Heart right ventricle (tissue), 16 donors: ENCODE data around the gene CD6. TPM values are rescaled to one million over a fixed set of nuclear protein-coding genes. Genes with fewer than 3 reads are reported as not detected.

ENCODE experiments used
- ATAC-seq, 8 donors: fragments of 200-7000 bp; cut with Tn5 transposase; one replicate each; pipeline ENCODE4 v1.9.1; 2020; ENCODE audit warnings: mild to moderate bottlenecking in 8 of 8, moderate library complexity in 8 of 8, moderate number of reproducible peaks in 1 of 8
- DNase-seq, 2 donors: peaks; one replicate each; pipeline ENCODE4 v3.0.0-alpha.2; 2020
- H3K27ac ChIP-seq, 10 donors: fragments of 200-600 bp; sonication (generic) in 2 of 10; one replicate each; pipeline versions ENCODE4 v1.5.0 to v1.8.0; 2020 to 2022; ENCODE audit warnings: mild to moderate bottlenecking in 3 of 10
- H3K27me3 ChIP-seq, 7 donors: fragments of 200-600 bp; one replicate each; pipeline ENCODE4 v1.8.0; 2021 to 2022; ENCODE audit warnings: mild to moderate bottlenecking in 2 of 7
- H3K36me3 ChIP-seq, 9 donors: fragments of 200-600 bp; sonication (generic) in 1 of 9; one replicate each; pipeline versions ENCODE4 v1.5.0 to v1.8.0; 2020 to 2022; ENCODE audit warnings: mild to moderate bottlenecking in 2 of 9
- H3K4me1 ChIP-seq, 9 donors: fragments of 200-600 bp; sonication (generic) in 1 of 9; one replicate each; pipeline versions ENCODE4 v1.5.0 to v1.8.0; 2020 to 2022; ENCODE audit warnings: mild to moderate bottlenecking in 4 of 9
- H3K4me3 ChIP-seq, 10 donors: fragments of 200-600 bp; sonication (generic) in 2 of 10; one replicate each; pipeline versions ENCODE4 v1.5.0 to v1.8.0; 2020 to 2022; ENCODE audit warnings: mild to moderate bottlenecking in 7 of 10, moderate library complexity in 2 of 10
- H3K9me3 ChIP-seq, 11 donors: fragments of 200-600 bp in 10 of 11; sonication (generic) in 2 of 11; one replicate each; pipeline versions ENCODE4 v1.5.0 to v1.8.0; 2013 to 2022; ENCODE audit warnings: mild to moderate bottlenecking in 2 of 11, control low read depth in 1 of 11, moderate library complexity in 1 of 11
- CTCF ChIP-seq, 9 donors: fragments of 200-600 bp; sonication (generic) in 2 of 9; IDR thresholded peaks; one replicate each; pipeline versions ENCODE4 v1.5.0 to v1.8.0; 2021 to 2022; ENCODE audit warnings: antibody characterized with exemption in 9 of 9, mild to moderate bottlenecking in 5 of 9, moderate library complexity in 1 of 9
- WGBS, 2 donors: extraction: QIAGEN DNeasy Blood & Tissue Kit; methylation state at CpG; one replicate each; pipeline ENCODE4 v1.1.7; 2013; ENCODE audit warnings: inconsistent platforms in 1 of 2; 5-methylcytosine and 5-hydroxymethylcytosine counted together
- intact Hi-C, 10 donors: fragments of 100-400 bp; cut with DNase I; formaldehyde crosslinking; loops; one replicate each; pipeline versions ENCODE4 v1.11.1 to v1.14.2; 2022
- polyA plus RNA-seq, 2 donors: library from polyadenylated mRNA; stranded (reverse); fragments of 200-250 nt; gene quantifications; one replicate each; pipeline ENCODE4 v1.2.3, GENCODE V29; 2013
- total RNA-seq, 10 donors: library from RNA; stranded (reverse); fragmentation: NEBNext Ultra II Directional in 3 of 10; extraction: Animal tissue kit (Norgen Biotek cat#: 25700) in 3 of 10; gene quantifications; one replicate each; pipeline versions ENCODE4 v1.2.1 to v1.2.4, GENCODE V29; 2021 to 2023
- donor health status: Arrhythmogenic right ventricular cardiomyopathy.
- donor health status: ischemic (EF 13 %, LVEDD 7.1; RV severe dilation, severe dysfunction).
- donor health status: healthy with polysubstance abuse.
- donor health status: DM: no; HTN: yes; CAD: no.
- donor health status: DM: no; HTN: no; CAD: no.
- donor health status: ischemic (EF 25% LVEDD 6.9; RV normal size, moderate dysfunction).
- donor health status: ischemic (EF 25% LVEDD 5.7; RV mildly dilated, moderate dysfunction).
- donor health status: healthy.
- donor health status: DM: yes; HTN: yes; CAD: no.
- donor health status: Ischemic cardiomyopathy.
- donor health status: ischemic (EF 35%, LVEDD 5.7; RV mildly dilated, moderate dysfunction).
- donor health status: nonischemic (EF 11% LVEDD 7.7; RV severe dilation, severe dysfunction).
- donor health status: DM: yes; HTN: yes; CAD: no.
- donor health status: PGD.
- donor health status: ischemic (EF 29% LVEDD 5.4; RV normal size, mild dysfunction).
- donor health status: nonischemic (EF 23%, LVEDD 6.1; RV moderate dilation, normal function).

The CD6 gene
- total and polyA plus RNA-seq, 12 donors: 0.07 to 4.5 (median 0.34) TPM; not detected in 1

GRCh38 chr11:60950024-60950423, 21.5 kb upstream of the CD6 start:
- Histone ChIP-seq H3K27me3 (peaks cover 0 to 10% (median 5%) of the 10 kb centered on the region in 7 donors), H3K27ac (peak overlapping the region in 8 of 10 donors; percentile 13 to 96 (median 87)), H3K36me3 (peaks cover 0 to 23% (median 0%) of the 10 kb centered on the region in 9 donors), H3K4me1 (peaks cover 0 to 76% (median 29%) of the 10 kb centered on the region in 9 donors), H3K4me3 (peak overlapping the region; percentile 3 to 72 (median 56)), H3K9me3 (no peaks in the 10 kb centered on the region)
- 67 to 74% methylated on average over 6 of the region's 6 CpGs for WGBS, 2 donors
- no peak for DNase-seq
- TF ChIP-seq CTCF (IDR thresholded peaks at IDR 0.05): no peak
- intact Hi-C loops: loop anchor here in 3 of 10 donors (5.0 kb wide), 2 partner anchors 33 to 43 kb away; partner anchors contain the start of gene PRPF19 (in 1 of the 3)
- no peak for ATAC-seq

GRCh38 chr11:60950933-60951605, 20.4 kb upstream of the CD6 start:
- peak overlapping the region; percentile 18 to 96 (median 86) for H3K27ac ChIP-seq
- H3K27me3 ChIP-seq: peaks cover 0 to 10% (median 5%) of the 10 kb centered on the region in 7 donors
- H3K36me3 ChIP-seq: peaks cover 0 to 13% (median 0%) of the 10 kb centered on the region in 9 donors
- intact Hi-C loops: loop anchor here in 3 of 10 donors (5.0 kb wide), 2 partner anchors 34 to 44 kb away; partner anchors contain the start of gene PRPF19 (in 1 of the 3)
- peaks cover 0 to 75% (median 29%) of the 10 kb centered on the region in 9 donors for H3K4me1 ChIP-seq
- DNase-seq (peak in 1 of 2 donors; percentile 52), ATAC-seq (peak in 5 of 8 donors; percentile 2 to 51 (median 13))
- no peak for TF ChIP-seq CTCF (IDR thresholded peaks at IDR 0.05)
- H3K4me3 ChIP-seq: peak overlapping the region; percentile 42 to 72 (median 56)
- no peaks in the 10 kb centered on the region for H3K9me3 ChIP-seq
- 8 to 10% methylated on average over 65 to 86 of the region's 86 CpGs for WGBS, 2 donors

GRCh38 chr11:60951606-60951903, 19.9 kb upstream of the CD6 start:
- intact Hi-C loops: loop anchor here in 3 of 10 donors (5.0 kb wide), 2 partner anchors 34 to 44 kb away; partner anchors contain the start of gene PRPF19 (in 1 of the 3)
- H3K4me3 ChIP-seq: peak overlapping the region; percentile 42 to 72 (median 56)
- no peak for TF ChIP-seq CTCF (IDR thresholded peaks at IDR 0.05)
- no peaks in the 10 kb centered on the region for H3K9me3 ChIP-seq
- H3K4me1 ChIP-seq: peaks cover 0 to 72% (median 29%) of the 10 kb centered on the region in 9 donors
- peaks cover 0 to 10% (median 5%) of the 10 kb centered on the region in 7 donors for H3K27me3 ChIP-seq
- ATAC-seq (peak; percentile 23 to 57 (median 44)), DNase-seq (no peak)
- WGBS, 2 donors: 7 to 9% methylated on average over 5 to 8 of the region's 8 CpGs
- peak overlapping the region; percentile 80 to 96 (median 86) for H3K27ac ChIP-seq
- H3K36me3 ChIP-seq: peaks cover 0 to 8% (median 0%) of the 10 kb centered on the region in 9 donors

- H3K36me3 ChIP-seq: peaks cover 0 to 2% (median 0%) of the 10 kb centered on the region in 9 donors
- H3K27me3 ChIP-seq: peaks cover 0 to 10% (median 5%) of the 10 kb centered on the region in 7 donors
- no peak for TF ChIP-seq CTCF (IDR thresholded peaks at IDR 0.05)
- 11% methylated on average over 23 of the region's 23 CpGs for WGBS, 2 donors
- H3K27ac ChIP-seq: peak within 1 kb of the TSS; percentile 80 to 96 (median 86)
- peak within 1 kb of the TSS; percentile 42 to 72 (median 56) for H3K4me3 ChIP-seq
- H3K4me1 ChIP-seq: peaks cover 0 to 76% (median 29%) of the 10 kb centered on the region in 9 donors
- DNase-seq: peak; percentile 59 to 67
- ATAC-seq: peak; percentile 71 to 83 (median 81)
- intact Hi-C loops: loop anchor here in 3 of 10 donors (5.0 kb wide), 2 partner anchors 35 to 45 kb away; partner anchors contain the start of gene PRPF19 (in 1 of the 3)
- no peaks in the 10 kb centered on the region for H3K9me3 ChIP-seq
Measured at GRCh38 chr11:60951904-60952741, 19.4 kb upstream of the CD6 start, which contains the start of gene SLC15A3. TSS of gene SLC15A3 (minus strand) at chr11:60952176. CDS start at chr11:60951551, 625 bp downstream.
